HCT116 (cell line): ENCODE data around the gene TMEM181. TPM values are rescaled to one million over a fixed set of nuclear protein-coding genes. Genes with fewer than 3 reads are reported as not detected.

Experiments used
- ATAC-seq: fragments of 200-7000 bp; cut with Tn5 transposase; 2 replicates; pipeline ENCODE4 v1.9.1; 2020; ENCODE audit warnings: mild to moderate bottlenecking, moderate library complexity
- BruUV-seq: library from RNA; stranded (reverse); fragments of 400-500 nt; replicated peaks from 2 replicates; lab custom pipeline; 2021; lab: Mats Ljungman, UMichigan
- CTCF ChIA-PET: fragments of 300-600 bp; sonication (Branson Sonifier 250); formaldehyde crosslinking; loops from one replicate; lab custom pipeline; 2021; ENCODE audit warnings: antibody characterized with exemption; lab: Charles Lee
- POLR2A ChIA-PET: fragments of 300-600, 350-600 bp; sonication (Branson Sonifier 250); formaldehyde crosslinking; loops from one replicate; lab custom pipeline; 2021; ENCODE audit warnings: antibody characterized with exemption; lab: Charles Lee
- RAD21 ChIA-PET, 2 experiments: fragments of 300-600 bp; sonication (Branson Sonifier 250); formaldehyde crosslinking; loops; one replicate each; lab custom pipeline; 2023; ENCODE audit warnings: low total read pairs in 2 of 2; ENCODE audit not compliant: uncharacterized antibody in 2 of 2, unreplicated experiment in 2 of 2, low non-redundant PET in 1 of 2; lab: Charles Lee
- DNase-seq: peaks from one replicate; pipeline ENCODE4 v3.0.0-alpha.2; 2010; ENCODE audit warnings: low read depth, low spot score
- H2AFZ ChIP-seq: fragments of 200-600 bp; shearing (Covaris generic), sonication (generic); 2 replicates; pipeline ENCODE4 v1.6.1; 2017; ENCODE audit warnings: low read depth, mixed run types, mixed read lengths, antibody characterized with exemption, low read length; ENCODE audit not compliant: poor library complexity, severe bottlenecking
- H3K27ac ChIP-seq: 2 replicates; pipeline ENCODE4 v1.5.1; 2012; ENCODE audit warnings: low read depth, low read length
- H3K27me3 ChIP-seq: fragments of 200-600 bp; sonication (generic); 2 replicates; pipeline ENCODE4 v1.6.1; 2016; ENCODE audit warnings: mixed run types, low read length, mixed read lengths; ENCODE audit not compliant: insufficient read depth
- H3K36me3 ChIP-seq, 2 experiments: fragments of 200-500 bp in 1 of 2; fragments of 200-600 bp in 1 of 2; sonication (Bioruptor generic) in 1 of 2; sonication (generic) in 1 of 2; 2 replicates each; pipeline versions ENCODE4 v1.5.1 to v1.6.1; 2014 to 2016; ENCODE audit warnings: low read length in 2 of 2, inconsistent platforms in 1 of 2, mixed read lengths in 1 of 2, mixed run types in 1 of 2; ENCODE audit not compliant: insufficient read depth in 2 of 2, control insufficient read depth in 1 of 2
- H3K4me1 ChIP-seq, 2 experiments: fragments of 200-600 bp in 1 of 2; sonication (generic) in 1 of 2; 2 replicates each; pipeline versions ENCODE4 v1.5.1 to v1.6.1; 2012 to 2017; ENCODE audit warnings: low read length in 2 of 2, inconsistent platforms in 1 of 2, mild to moderate bottlenecking in 1 of 2, mixed read lengths in 1 of 2, mixed run types in 1 of 2, moderate library complexity in 1 of 2; ENCODE audit not compliant: insufficient read depth in 2 of 2, control insufficient read depth in 1 of 2
- H3K4me2 ChIP-seq: fragments of 200-600 bp; sonication (generic); 2 replicates; pipeline ENCODE4 v1.6.1; 2017; ENCODE audit warnings: mixed run types, low read length, mixed read lengths
- H3K4me3 ChIP-seq, 2 experiments: fragments of 200-600 bp in 1 of 2; sonication (generic) in 1 of 2; replicated peaks in 1 of 2; 2 replicates each; pipeline ENCODE4 v1.5.1; 2011 to 2016; ENCODE audit warnings: low read length in 2 of 2, control low read depth in 1 of 2, low read depth in 1 of 2, mild to moderate bottlenecking in 1 of 2, mixed read lengths in 1 of 2, mixed run types in 1 of 2
- H3K79me2 ChIP-seq: fragments of 200-600 bp; sonication (generic); 2 replicates; pipeline ENCODE4 v1.6.1; 2017; ENCODE audit warnings: mild to moderate bottlenecking, mixed run types, low read length, moderate library complexity, mixed read lengths; ENCODE audit not compliant: insufficient read depth
- H3K9ac ChIP-seq: fragments of 200-600 bp; sonication (generic); 2 replicates; pipeline ENCODE4 v1.6.1; 2016; ENCODE audit warnings: low read length, mixed read lengths
- H3K9me2 ChIP-seq: fragments of 200-600 bp; sonication (generic), shearing (Covaris generic); 2 replicates; pipeline ENCODE4 v1.6.1; 2017; ENCODE audit warnings: mixed run types, mild to moderate bottlenecking, moderate library complexity; ENCODE audit not compliant: insufficient read depth
- H3K9me3 ChIP-seq, 2 experiments: fragments of 200-500 bp in 1 of 2; fragments of 200-600 bp in 1 of 2; sonication (Bioruptor generic) in 1 of 2; sonication (generic) in 1 of 2; 2 replicates each; pipeline ENCODE4 v1.6.1; 2014 to 2017; ENCODE audit warnings: low read length in 2 of 2, mixed read lengths in 2 of 2, inconsistent platforms in 1 of 2, low read depth in 1 of 2, mild to moderate bottlenecking in 1 of 2, mixed run types in 1 of 2, moderate library complexity in 1 of 2; ENCODE audit not compliant: control insufficient read depth in 1 of 2, insufficient read depth in 1 of 2
- H4K20me1 ChIP-seq: fragments of 200-600 bp; sonication (generic), shearing (Covaris generic); 2 replicates; pipeline ENCODE4 v1.6.1; 2017; ENCODE audit warnings: mixed run types, mild to moderate bottlenecking, moderate library complexity; ENCODE audit not compliant: insufficient read depth
- CBX3 ChIP-seq: IDR thresholded peaks from 2 replicates; pipeline ENCODE4 v1.6.1; 2012; ENCODE audit warnings: low read depth
- CEBPB ChIP-seq: IDR thresholded peaks from 2 replicates; pipeline ENCODE4 v1.6.1; 2012; ENCODE audit warnings: low read depth
- EGR1 ChIP-seq: IDR thresholded peaks from 2 replicates; pipeline ENCODE4 v1.6.1; 2012; ENCODE audit warnings: low read depth
- FOSL1 ChIP-seq: IDR thresholded peaks from 2 replicates; pipeline ENCODE4 v1.6.1; 2012; ENCODE audit warnings: low read depth
- JUND ChIP-seq: IDR thresholded peaks from 2 replicates; pipeline ENCODE4 v1.6.1; 2012
- POLR2AphosphoS5 ChIP-seq: IDR thresholded peaks from 2 replicates; pipeline ENCODE4 v1.6.1; 2011; ENCODE audit warnings: mild to moderate bottlenecking, low read depth, low read length, moderate library complexity
- RAD21 ChIP-seq: IDR thresholded peaks from 2 replicates; pipeline ENCODE4 v1.6.1; 2012; ENCODE audit warnings: low read depth, mild to moderate bottlenecking
- REST ChIP-seq: IDR thresholded peaks from 2 replicates; pipeline ENCODE4 v1.6.1; 2012; ENCODE audit warnings: low read depth
- SRF ChIP-seq: IDR thresholded peaks from 2 replicates; pipeline ENCODE4 v1.6.1; 2012; ENCODE audit warnings: low read depth
- TCF7L2 ChIP-seq: IDR thresholded peaks from 2 replicates; pipeline ENCODE4 v1.7.0; 2011; ENCODE audit warnings: borderline replicate concordance, inconsistent platforms; ENCODE audit not compliant: insufficient read depth, insufficient read length; ENCODE audit errors: extremely low read depth
- ZBTB33 ChIP-seq: IDR thresholded peaks from 2 replicates; pipeline ENCODE4 v1.6.1; 2011; ENCODE audit warnings: mild to moderate bottlenecking, low read length, moderate library complexity; ENCODE audit not compliant: insufficient replicate concordance; ENCODE audit errors: extremely low read depth
- ZNF274 ChIP-seq: fragments of 200-500 bp; sonication (Bioruptor generic); IDR thresholded peaks from 2 replicates; pipeline ENCODE4 v1.6.1; 2014; ENCODE audit warnings: mild to moderate bottlenecking, low read depth, low read length, inconsistent platforms
- intact Hi-C: fragments of 100-400 bp; cut with micrococcal nuclease; formaldehyde crosslinking; loops from 2 replicates; pipeline ENCODE4 v1.10.0; 2022
- total RNA-seq: library from RNA; stranded (reverse); gene quantifications from one replicate; pipeline ENCODE4 v1.2.1, GENCODE V29; 2021; ENCODE audit not compliant: unreplicated experiment

Gene TMEM181
- total RNA-seq, 1 experiment from 2014 or later, result 34.4 TPM

DNA sequence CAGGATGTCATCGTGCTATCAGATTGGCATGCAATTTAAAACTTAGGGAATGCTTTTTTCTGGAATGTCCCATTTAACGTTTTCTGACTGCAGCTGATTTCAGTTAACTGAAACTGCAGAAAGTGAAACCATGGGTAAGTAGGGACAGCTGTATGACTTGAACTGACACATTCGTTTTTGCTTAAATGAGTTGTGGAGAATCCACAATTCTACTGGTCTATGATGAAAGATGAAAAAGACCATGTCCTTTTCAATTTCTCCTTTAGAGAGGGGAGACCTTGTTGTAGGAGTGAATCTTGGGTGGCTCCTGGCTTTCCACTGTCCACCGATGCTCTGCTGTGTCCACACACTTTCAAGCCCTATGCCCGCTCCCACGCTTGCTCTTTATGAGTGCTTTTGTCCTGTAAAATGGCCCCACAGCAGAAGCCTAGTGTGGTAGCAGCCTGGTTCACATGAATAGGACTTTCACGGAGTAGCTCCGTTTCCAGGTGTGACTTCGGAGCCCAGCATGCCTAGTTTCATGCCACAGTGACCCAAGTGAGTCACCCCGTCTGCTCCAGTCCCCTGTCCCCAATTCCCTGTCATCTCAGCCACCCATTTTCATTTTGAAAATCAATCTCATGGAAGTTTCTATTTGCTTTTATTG, 62.8 kb downstream of the TMEM181 start:
- no peaks in the 10 kb centered on the region for H4K20me1 ChIP-seq
- no peaks in the 10 kb centered on the region for H3K9me2 ChIP-seq
- H3K9me3 ChIP-seq, result no peaks in the 10 kb centered on the region
- no peaks in the 10 kb centered on the region for H3K4me1 ChIP-seq
- H3K27me3 ChIP-seq, result no peaks in the 10 kb centered on the region
- H3K4me3 ChIP-seq, result no peak overlapping the region
- ATAC-seq, result no peak
- H3K79me2 ChIP-seq, result peaks cover 11% of the 10 kb centered on the region; the same call in 1 of the 2 replicates
- ChIA-PET POLR2A (no interaction called here), CTCF (no interaction called here)
- no peak overlapping the region for H3K9ac ChIP-seq
- no peak overlapping the region for H3K4me2 ChIP-seq
- H3K27ac ChIP-seq, result no peak overlapping the region
- H2AFZ ChIP-seq, result no peak overlapping the region
- TF ChIP-seq FOSL1 (no peak), POLR2AphosphoS5 (no peak), RAD21 (no peak), SRF (no peak), CEBPB (no peak), CBX3 (no peak), EGR1 (no peak)
- TF ChIP-seq, all 23 proteins: peak for 0
- DNase-seq, result no peak
- intact Hi-C loops, result no loop called here
- RAD21 ChIA-PET, result no interaction called here
- H3K36me3 ChIP-seq, result peaks cover 16 to 41% of the 10 kb centered on the region in 2 experiments
- BruUV-seq, result no TSS peak

DNA sequence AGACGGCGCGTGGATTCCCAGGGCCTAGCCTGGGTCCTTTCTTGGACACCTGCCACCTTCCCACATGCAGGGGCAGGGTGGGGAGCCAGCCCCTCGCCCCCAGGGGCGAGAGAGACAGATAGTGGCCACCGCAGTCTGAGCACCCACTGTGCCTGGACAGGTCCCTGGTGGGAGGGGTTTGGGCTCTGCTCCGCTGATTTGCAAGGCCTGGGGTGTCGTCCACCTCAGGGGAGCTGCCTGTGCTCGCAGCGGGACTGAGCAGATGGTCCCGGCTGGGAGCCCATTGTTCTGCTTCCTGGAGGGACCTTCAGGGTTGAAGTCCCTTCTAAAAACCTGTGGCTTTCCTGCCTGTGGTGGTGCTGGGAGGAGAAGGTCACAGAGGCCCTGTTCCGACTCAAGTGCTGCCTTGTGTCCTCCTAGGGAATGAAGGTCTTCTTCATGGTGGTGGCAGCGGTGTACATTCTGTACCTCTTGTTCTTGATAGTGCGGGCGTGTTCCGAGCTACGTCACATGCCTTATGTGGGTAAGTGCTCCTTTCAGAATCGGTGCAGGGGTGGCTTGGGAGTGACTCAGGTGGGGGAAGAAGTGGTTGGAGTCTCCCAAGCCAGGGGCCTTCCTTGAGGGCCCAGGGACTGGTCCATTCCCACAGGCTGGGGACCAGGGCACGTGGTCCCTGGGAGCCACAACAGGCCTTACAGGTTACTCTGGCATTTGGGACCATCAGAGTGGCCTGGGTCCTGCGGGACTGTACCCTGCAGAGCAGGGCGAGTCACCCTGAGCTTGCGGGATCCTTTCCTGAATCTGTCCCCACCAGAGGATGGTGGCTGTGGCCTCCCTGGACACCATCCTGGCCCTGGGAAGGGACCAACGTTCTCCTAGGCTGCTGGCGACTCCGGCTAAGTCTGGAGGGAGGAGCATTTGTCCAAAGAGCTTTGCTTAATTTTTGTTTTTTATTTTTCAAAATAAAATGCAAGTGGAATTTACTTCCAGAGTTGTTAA, 65.1 kb downstream of the TMEM181 start:
- ChIA-PET CTCF (no interaction called here), POLR2A (no interaction called here), RAD21 (no interaction called here)
- Histone ChIP-seq H4K20me1 (no peaks in the 10 kb centered on the region), H3K9me2 (no peaks in the 10 kb centered on the region), H3K27me3 (no peaks in the 10 kb centered on the region), H3K4me2 (no peak overlapping the region), H3K4me1 (peaks cover 6 to 13% of the 10 kb centered on the region in 2 experiments; a peak in 3 of 4 replicates), H3K36me3 (peaks cover 18 to 49% of the 10 kb centered on the region in 2 experiments), H3K9me3 (no peaks in the 10 kb centered on the region), H2AFZ (no peak overlapping the region), H3K79me2 (peaks cover 11% of the 10 kb centered on the region; the same call in 1 of the 2 replicates), H3K4me3 (no peak overlapping the region), H3K9ac (no peak overlapping the region), H3K27ac (no peak overlapping the region)
- intact Hi-C loops, result no loop called here
- DNase-seq (no peak), ATAC-seq (no peak)
- BruUV-seq, result no TSS peak
- TF ChIP-seq CEBPB (no peak), ZNF274 (no peak), JUND (no peak), TCF7L2 (no peak), REST (no peak), ZBTB33 (no peak)
